Tibial nerve (tissue), 4 donors: ENCODE data around the gene CACNA1F. TPM values are rescaled to one million over a fixed set of nuclear protein-coding genes. Genes with fewer than 3 reads are reported as not detected.

Experiments used
- DNase-seq, 2 donors: peaks; one replicate each; pipeline ENCODE4 v3.0.0-alpha.2; 2019; ENCODE audit warnings: low spot score in 2 of 2
- H3K27ac ChIP-seq, 4 donors: fragments of 200-600 bp; sonication (generic) in 3 of 4; one replicate each; pipeline ENCODE4 v1.5.1; 2017 to 2019; ENCODE audit warnings: mild to moderate bottlenecking in 1 of 4
- H3K27me3 ChIP-seq, 2 donors: fragments of 200-600 bp; sonication (generic) in 1 of 2; one replicate each; pipeline versions ENCODE4 v1.5.1 to v1.6.0; 2017 to 2019
- H3K36me3 ChIP-seq, 3 donors: fragments of 200-600 bp; sonication (generic); one replicate each; pipeline ENCODE4 v1.5.1; 2018 to 2019
- H3K4me1 ChIP-seq, 4 donors: fragments of 200-600 bp; sonication (generic) in 3 of 4; one replicate each; pipeline ENCODE4 v1.5.1; 2017 to 2019
- H3K4me3 ChIP-seq, 4 donors: fragments of 200-600 bp; sonication (generic) in 3 of 4; one replicate each; pipeline ENCODE4 v1.5.1; 2017 to 2019; ENCODE audit warnings: mild to moderate bottlenecking in 1 of 4, moderate library complexity in 1 of 4
- H3K9me3 ChIP-seq, 4 donors: fragments of 200-600 bp; sonication (generic) in 3 of 4; one replicate each; pipeline ENCODE4 v1.5.1; 2017 to 2019
- CTCF ChIP-seq, 5 experiments: fragments of 200-600 bp in 3 of 5; fragments of 450-650 bp in 2 of 5; sonication (generic) in 3 of 5; IDR thresholded peaks; one replicate each; pipeline ENCODE4 v1.5.1; 2016 to 2019; ENCODE audit warnings: antibody characterized with exemption in 5 of 5, mild to moderate bottlenecking in 3 of 5, moderate library complexity in 2 of 5
- EP300 ChIP-seq, 2 donors: sonication (generic); formaldehyde crosslinking; IDR thresholded peaks; one replicate each; pipeline ENCODE4 v1.6.1; 2017; ENCODE audit warnings: antibody characterized with exemption in 2 of 2, mild to moderate bottlenecking in 1 of 2
- POLR2A ChIP-seq, 2 donors: fragments of 450-650 bp; IDR thresholded peaks; one replicate each; pipeline ENCODE4 v1.6.1; 2017; ENCODE audit warnings: antibody characterized with exemption in 2 of 2, mild to moderate bottlenecking in 2 of 2, moderate library complexity in 2 of 2
- WGBS, 2 donors: methylation state at CpG; one replicate each; pipeline ENCODE4 v1.1.5; 2018; 5-methylcytosine and 5-hydroxymethylcytosine counted together
- total RNA-seq, 4 donors: library from RNA; depleted of rRNA; stranded (reverse); fragments of >200 nt; gene quantifications; one replicate each; pipeline ENCODE4 v1.1.0, GENCODE V29; 2016

CACNA1F gene
- total RNA-seq, 4 donors from 2014 or later: under 0.01 to 1.0 (median 0.40) TPM

DNA sequence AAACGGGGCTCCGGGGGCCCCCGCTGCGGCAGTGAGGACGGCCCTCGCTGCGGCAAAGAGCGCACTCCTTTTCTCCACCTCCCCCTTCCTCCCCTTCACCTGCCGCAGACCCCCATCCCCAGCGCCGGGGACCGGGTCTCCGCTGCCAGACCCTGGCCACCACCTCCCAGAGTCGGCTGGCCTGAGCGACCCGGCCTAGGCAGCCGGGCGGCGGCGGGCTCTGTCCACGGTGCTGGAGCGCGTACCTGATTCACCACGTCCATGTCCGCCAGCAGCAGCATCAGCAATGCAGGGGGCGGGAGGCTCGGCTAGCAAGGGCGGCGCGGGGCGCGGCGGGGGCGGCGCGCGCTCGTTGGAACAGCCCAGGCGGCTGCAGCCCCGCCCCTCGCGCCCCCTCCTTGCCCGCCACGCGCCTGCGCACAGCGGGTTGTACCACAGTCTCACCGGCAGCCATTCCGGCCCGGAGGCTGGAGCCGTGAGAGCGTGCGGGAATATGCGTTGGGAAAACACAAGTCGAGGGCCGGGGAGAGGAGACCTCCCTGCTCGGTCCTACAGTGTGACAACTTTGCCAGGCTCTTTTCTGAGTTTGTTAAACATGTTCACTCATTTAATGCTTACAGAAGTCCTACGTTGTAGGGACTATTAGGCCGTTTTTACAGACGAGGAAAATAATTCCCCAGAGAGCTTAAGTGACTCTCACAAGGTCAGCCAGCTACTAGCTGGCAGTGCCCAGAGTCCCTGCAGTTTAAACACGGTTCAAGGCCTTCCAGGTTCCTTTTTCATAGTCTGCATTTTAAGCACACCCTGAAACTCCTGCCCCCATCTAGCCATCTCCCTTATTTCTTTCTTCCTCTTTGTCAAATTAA is 33.0 kb downstream of the CACNA1F start, which contains the start of gene SYP:
Gene SYP (minus strand): TSS at position 288 of the 866 bp plus-strand sequence. CDS start 7 bp downstream, at position 281.
- Histone ChIP-seq H3K4me3 (peak within 1 kb of the TSS; percentile 2 to 54 (median 36)), H3K27me3 (no peaks in the 10 kb centered on the region), H3K27ac (peak within 1 kb of the TSS in 3 of 4 donors; percentile 70 to 81 (median 76)), H3K9me3 (no peaks in the 10 kb centered on the region), H3K36me3 (no peaks in the 10 kb centered on the region), H3K4me1 (peaks cover 0 to 15% (median 0%) of the 10 kb centered on the region in 4 donors)
- TF ChIP-seq EP300 (IDR thresholded peaks at IDR 0.05) (peak in 1 of 2 donors; percentile 88), CTCF (IDR thresholded peaks at IDR 0.05) (peak in 1 of 5 experiments; percentile 31), POLR2A (IDR thresholded peaks at IDR 0.05) (peak; percentile 57 to 65)
- peak; percentile 73 to 74 for DNase-seq
- 0 to 63% methylated on average over 20 to 47 of the region's 61 CpGs for WGBS, 2 donors

DNA sequence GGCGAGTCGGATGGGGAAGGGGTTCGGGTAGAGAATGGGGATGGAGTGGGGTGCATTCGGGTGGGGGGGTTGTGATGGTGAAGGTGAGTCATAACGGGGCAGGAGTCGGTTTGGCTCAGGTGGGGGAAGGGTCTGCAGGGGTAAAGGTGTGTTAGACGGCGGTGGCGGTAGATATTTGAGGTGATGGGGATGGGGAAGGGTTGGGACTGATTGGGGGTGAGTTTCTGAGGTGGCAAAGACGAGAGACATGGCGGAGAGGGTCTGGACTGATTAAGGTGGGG is 33.9 kb downstream of the CACNA1F start:
- Histone ChIP-seq H3K9me3 (no peaks in the 10 kb centered on the region), H3K27me3 (no peaks in the 10 kb centered on the region), H3K4me3 (peak overlapping the region in 1 of 4 donors; percentile 54), H3K27ac (peak overlapping the region in 1 of 4 donors; percentile 72), H3K4me1 (peaks cover 0 to 15% (median 0%) of the 10 kb centered on the region in 4 donors), H3K36me3 (no peaks in the 10 kb centered on the region)
- DNase-seq: no peak
- TF ChIP-seq POLR2A (IDR thresholded peaks at IDR 0.05): no peak
- no peak for TF ChIP-seq EP300 (IDR thresholded peaks at IDR 0.05)
- no peak for TF ChIP-seq CTCF (IDR thresholded peaks at IDR 0.05)
- WGBS, 2 donors: 9 to 47% methylated on average over 11 of the region's 11 CpGs

GRCh38 chrX:49198540-49199314 is 34.4 kb downstream of the CACNA1F start:
- no peaks in the 10 kb centered on the region for H3K9me3 ChIP-seq
- H3K36me3 ChIP-seq: no peaks in the 10 kb centered on the region
- H3K27ac ChIP-seq: no peak overlapping the region
- H3K27me3 ChIP-seq: no peaks in the 10 kb centered on the region
- 12 to 48% methylated on average over 11 to 12 of the region's 12 CpGs for WGBS, 2 donors
- DNase-seq: no peak
- peaks cover 0 to 15% (median 0%) of the 10 kb centered on the region in 4 donors for H3K4me1 ChIP-seq
- no peak overlapping the region for H3K4me3 ChIP-seq
- TF ChIP-seq EP300 (IDR thresholded peaks at IDR 0.05): no peak
- TF ChIP-seq CTCF (IDR thresholded peaks at IDR 0.05): no peak
- TF ChIP-seq POLR2A (IDR thresholded peaks at IDR 0.05): no peak

GRCh38 chrX:49197543-49198087 is 35.5 kb downstream of the CACNA1F start:
- no peaks in the 10 kb centered on the region for H3K27me3 ChIP-seq
- no peaks in the 10 kb centered on the region for H3K36me3 ChIP-seq
- H3K4me1 ChIP-seq: peaks cover 0 to 15% (median 0%) of the 10 kb centered on the region in 4 donors
- TF ChIP-seq EP300 (IDR thresholded peaks at IDR 0.05) (no peak), POLR2A (IDR thresholded peaks at IDR 0.05) (no peak), CTCF (IDR thresholded peaks at IDR 0.05) (no peak)
- no peaks in the 10 kb centered on the region for H3K9me3 ChIP-seq
- DNase-seq: no peak
- WGBS, 2 donors: 84% methylated on average over 13 of the region's 13 CpGs; no CpG with 5 or more reads in 1 of the 2 donors
- no peak overlapping the region for H3K27ac ChIP-seq
- H3K4me3 ChIP-seq: no peak overlapping the region
